ENCODE results near the gene FAM83E.

Gene FAM83E

DNA sequence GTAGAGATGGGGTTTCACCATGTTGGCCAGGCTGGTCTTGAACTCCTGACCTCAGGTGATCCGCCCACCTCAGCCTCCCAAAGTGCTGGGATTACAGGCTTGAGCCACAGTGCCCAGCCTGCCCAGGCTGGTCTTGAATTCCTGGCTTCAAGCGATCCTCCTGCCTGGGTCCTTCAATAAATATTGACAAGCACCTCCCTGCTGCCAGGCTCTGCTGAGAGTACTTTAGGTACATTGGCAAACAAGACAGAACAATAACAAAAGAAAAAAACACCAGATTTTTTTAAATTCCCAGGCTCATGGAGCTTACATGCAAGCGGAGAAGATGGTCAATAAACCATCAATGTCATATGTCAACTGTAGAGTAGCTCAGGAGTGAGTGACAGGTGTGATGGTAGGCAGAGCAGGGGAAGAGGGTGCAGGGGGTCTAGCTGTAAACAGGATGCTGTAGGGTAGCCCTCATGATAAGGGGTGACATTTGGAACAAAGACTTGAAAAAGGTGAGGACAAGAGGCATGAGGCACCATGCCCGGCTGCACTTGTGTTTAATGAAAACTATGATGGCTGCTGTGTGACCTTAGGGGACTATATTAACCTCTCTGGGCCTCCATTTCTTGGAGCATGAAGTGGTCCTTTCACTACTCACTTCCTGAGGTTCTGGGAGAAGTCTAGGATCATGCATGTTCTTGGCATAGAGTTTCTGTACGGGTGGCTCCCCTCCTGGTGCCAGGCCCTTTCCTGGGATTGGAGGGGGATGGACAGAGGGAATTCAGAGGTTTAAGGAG, 43.3 kb downstream of the FAM83E start:
- no peak for DNase-seq

DNA sequence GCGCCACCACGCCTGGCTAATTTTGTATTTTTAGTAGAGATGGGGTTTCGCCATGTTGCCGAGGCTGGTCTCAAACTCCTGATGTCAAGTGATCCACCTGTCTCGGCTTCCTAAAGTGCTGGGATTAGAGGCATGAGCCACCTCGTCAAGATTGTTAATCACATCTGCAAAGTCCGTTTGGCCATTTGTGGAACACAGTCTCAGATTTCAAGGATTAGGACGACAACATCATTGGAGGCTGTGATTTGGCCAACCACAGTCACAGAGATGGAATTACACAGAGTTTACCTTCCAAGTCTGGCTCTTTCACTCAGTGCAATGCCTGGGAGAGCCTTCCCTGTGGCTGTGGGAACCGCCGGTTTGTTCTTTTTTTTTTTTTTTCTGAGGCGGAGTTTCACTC, 45.1 kb downstream of the FAM83E start:
- DNase-seq: no peak

DNA sequence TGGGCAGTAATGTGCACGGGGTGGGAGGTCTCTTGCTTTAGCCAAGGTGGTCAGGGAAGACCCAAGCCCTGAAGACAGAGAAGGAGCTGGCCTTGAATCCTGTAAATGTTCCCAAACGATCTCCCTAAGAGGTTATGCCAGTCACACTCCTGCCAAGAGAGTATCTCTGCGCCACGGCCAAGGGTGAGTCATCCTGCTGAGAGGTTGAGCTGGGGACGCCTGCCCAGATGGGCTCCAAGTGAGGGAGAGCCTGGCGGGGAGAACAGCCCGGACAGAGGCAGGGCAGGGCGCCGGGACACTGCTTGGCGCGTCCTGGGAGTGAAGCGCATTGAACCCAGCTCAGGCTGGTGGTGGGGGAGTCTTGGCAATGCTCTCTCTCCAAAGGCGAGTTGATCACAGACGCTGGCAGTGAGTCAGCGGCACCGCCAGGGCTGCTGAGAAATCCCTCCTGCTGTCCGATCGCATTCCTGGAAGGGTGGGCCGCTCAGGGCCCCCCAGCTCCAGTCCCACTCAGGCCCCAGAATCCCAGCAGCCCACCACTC, 46.5 kb downstream of the FAM83E start:
- no peak for DNase-seq

DNA sequence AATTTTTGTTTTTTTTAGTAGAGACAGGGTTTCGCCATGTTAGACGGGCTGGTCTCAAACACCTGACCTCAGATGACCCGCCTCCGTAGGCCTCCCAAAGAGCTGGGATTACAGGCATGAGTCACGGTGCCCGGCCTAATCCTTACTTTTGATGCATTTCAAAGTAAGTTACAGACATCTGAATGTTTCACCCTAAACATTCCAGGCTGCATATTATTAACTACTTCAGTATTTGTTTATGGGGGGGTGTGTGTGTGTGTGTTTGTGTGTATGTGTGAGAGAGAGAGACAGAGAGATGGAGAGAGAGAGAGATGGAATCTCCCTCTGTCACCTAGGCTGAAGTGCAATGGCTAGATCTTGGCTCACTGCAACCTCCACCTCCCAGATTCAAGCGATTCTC, 49.8 kb downstream of the FAM83E start:
- DNase-seq: no peak

Measured in activated gamma-delta T cell (primary cell).